GM21717 (cell line): ENCODE measurements around the gene ALAS1.
"Not testable (repeated sequence)": the region's sequence is repeated elsewhere in the genome, so short reads cannot be mapped to it uniquely, and the experiment has no call there.

Experiments used
- ATAC-seq: cut with Tn5 transposase; IDR thresholded peaks from one replicate; pipeline ENCODE4 v1.9.1; 2021; ENCODE audit warnings: mild to moderate bottlenecking, moderate library complexity; ENCODE audit not compliant: unreplicated experiment

ALAS1 gene

GRCh38 chr3:52197842-52198625 lies at the start of gene ALAS1:
Gene ALAS1, plus strand, starts transcription at chr3:52198160. Its CDS starts 1,082 bp downstream, at chr3:52199242.
- peak; percentile 60 for ATAC-seq

- no peak for ATAC-seq
Measured at GRCh38 chr3:52149021-52149420, 48.9 kb upstream of the ALAS1 start.

DNA sequence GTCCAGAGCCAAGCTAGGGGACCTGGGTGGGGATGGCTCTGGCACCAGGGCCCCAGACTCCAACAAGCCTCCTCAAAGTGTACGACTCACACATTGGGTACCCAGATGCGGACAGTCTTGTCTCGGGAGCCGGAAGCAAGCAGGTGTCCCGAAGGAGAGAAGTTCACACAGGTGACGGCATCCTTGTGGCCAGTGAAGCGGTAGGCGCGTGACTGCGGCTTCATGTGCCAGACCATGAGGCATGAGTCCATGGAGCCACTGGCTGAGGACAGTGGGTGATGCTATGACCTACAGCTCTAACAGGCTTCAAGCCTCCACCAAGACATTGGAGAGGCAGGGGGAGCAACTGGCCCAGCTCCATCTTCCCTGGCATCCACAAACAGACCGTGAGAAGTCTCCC lies 48.2 kb upstream of the ALAS1 start:
- no peak for ATAC-seq

GRCh38 chr3:52150357-52150756 lies 47.6 kb upstream of the ALAS1 start:
- ATAC-seq = no peak

- no peak for ATAC-seq
Measured at GRCh38 chr3:52150860-52151259, 47.1 kb upstream of the ALAS1 start.

- not testable (repeated sequence) for ATAC-seq
Measured at GRCh38 chr3:52151991-52152390, 46.0 kb upstream of the ALAS1 start.

- ATAC-seq = peak; percentile 10
Measured at GRCh38 chr3:52153389-52154096, 44.4 kb upstream of the ALAS1 start.

GRCh38 chr3:52154135-52155094 lies 43.5 kb upstream of the ALAS1 start, which contains the start of gene POC1A:
Gene POC1A, minus strand, starts transcription at chr3:52154423. Its CDS starts 51 bp downstream, at chr3:52154372.
- peak; percentile 83 for ATAC-seq

- ATAC-seq = no peak
Measured at GRCh38 chr3:52155912-52156311, 42.0 kb upstream of the ALAS1 start.

GRCh38 chr3:52159503-52159902 lies 38.5 kb upstream of the ALAS1 start:
- ATAC-seq = no peak

- no peak for ATAC-seq
Measured at GRCh38 chr3:52162250-52162872, 35.6 kb upstream of the ALAS1 start.

DNA sequence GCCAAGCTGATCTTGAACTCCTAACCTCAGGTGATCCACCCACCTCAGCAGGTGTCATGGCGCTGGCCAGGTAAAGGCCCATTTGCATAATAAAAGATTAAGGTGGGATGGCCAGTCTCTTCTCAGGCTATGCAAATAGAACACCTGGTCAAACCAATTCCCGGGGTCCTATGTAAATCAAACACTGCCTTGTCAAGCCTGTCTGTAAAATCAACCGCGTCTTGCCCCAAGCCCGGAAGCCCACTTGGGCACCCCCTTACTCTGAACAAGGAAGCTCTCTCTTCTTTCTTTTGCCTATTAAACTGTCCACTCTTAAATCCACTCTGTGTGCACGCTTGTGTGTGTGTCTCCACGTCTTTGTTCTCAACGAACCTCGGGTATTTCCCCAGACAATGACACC lies 30.7 kb upstream of the ALAS1 start:
- no peak for ATAC-seq

- not testable (repeated sequence) for ATAC-seq
Measured at GRCh38 chr3:52170217-52170616, 27.7 kb upstream of the ALAS1 start.

DNA sequence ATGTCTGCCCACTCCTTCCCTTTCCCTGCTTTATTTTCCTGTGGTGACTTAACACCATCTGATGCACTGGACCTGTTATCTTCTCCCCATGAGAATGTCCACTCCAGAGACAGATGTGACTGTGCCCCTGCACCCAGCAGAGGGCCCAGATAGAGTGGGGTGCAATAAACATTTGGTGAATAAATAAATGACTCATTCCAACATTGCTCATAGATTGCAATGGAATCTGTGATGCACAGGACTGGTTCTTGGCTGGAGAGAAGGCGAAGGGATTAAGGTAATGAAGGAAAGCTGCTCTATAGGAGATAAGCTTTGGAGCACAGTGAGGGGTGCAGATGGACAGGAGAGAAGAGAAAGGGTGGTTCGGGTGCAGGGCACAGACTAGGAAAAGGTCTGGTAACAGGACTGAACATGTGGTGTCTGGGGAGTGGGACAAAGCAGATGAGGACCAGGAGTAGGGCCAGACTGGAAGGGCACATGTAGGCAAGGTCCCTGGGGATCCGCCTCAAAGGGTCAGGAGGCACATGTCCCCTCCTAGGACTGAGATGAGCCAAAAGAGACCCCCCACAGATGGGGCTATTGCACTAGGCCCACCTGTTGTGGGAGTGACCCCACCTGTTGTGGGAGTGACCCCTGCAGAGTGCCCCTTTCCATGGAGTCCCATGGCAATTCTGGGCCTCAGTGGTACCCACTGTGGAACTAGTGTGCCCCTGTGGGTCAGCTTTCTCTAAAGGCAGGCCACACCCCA lies 26.3 kb upstream of the ALAS1 start:
- ATAC-seq = no peak

GRCh38 chr3:52172262-52172757 lies 25.6 kb upstream of the ALAS1 start:
- no peak for ATAC-seq

- no peak for ATAC-seq
Measured at GRCh38 chr3:52173101-52173500, 24.9 kb upstream of the ALAS1 start.

GRCh38 chr3:52174896-52175295 lies 23.1 kb upstream of the ALAS1 start:
- no peak for ATAC-seq

- ATAC-seq = no peak
Measured at GRCh38 chr3:52175416-52176179, 22.4 kb upstream of the ALAS1 start.

DNA sequence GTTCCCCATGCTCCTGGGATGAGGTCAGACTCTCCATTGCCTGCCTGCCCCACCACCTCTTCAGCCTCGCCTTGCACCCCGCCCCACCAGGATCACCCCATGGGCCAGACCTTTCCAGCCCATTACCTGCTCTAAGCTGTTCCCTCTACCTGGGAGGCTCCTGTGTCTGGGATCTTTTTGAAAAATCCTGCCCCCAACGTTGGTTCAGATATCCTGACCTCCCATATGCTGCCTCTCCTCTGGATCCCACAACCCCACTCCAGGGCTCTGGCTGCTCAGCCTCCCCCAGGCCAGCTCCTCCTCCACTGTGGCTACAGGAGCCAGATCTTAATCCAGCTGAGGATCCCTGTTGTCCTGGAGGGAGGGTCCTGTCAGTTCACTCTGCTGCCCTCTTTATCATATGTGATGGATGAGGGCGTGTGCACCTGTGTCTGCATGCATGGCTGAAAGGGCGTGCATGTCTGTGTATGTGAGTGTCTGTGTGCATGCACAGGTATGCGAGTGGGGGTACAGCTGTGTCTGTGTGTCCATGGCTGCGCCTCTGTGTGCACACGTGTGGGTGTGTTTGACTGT lies 21.7 kb upstream of the ALAS1 start:
- no peak for ATAC-seq
